ENCODE measurements around the gene FAM120B.

FAM120B gene

GRCh38 chr6:170360476-170360875 lies 53.9 kb downstream of the FAM120B start:
- DNase-seq (ENCODE audit: low read depth), result no peak

- no peak for DNase-seq (ENCODE audit: low read depth)
These were observed 54.8 kb downstream of the FAM120B start for GRCh38 chr6:170361335-170361734.

GRCh38 chr6:170362121-170362520 lies 55.6 kb downstream of the FAM120B start:
- no peak for DNase-seq (ENCODE audit: low read depth)

- DNase-seq (ENCODE audit: low read depth), result no peak
These were observed 56.7 kb downstream of the FAM120B start for GRCh38 chr6:170363255-170363654.

- no peak for DNase-seq (ENCODE audit: low read depth)
These were observed 58.6 kb downstream of the FAM120B start for GRCh38 chr6:170365121-170365520.

- no peak for DNase-seq (ENCODE audit: low read depth)
These were observed 59.0 kb downstream of the FAM120B start for GRCh38 chr6:170365593-170365992.

GRCh38 chr6:170366248-170366960 lies 59.8 kb downstream of the FAM120B start:
- no peak for DNase-seq (ENCODE audit: low read depth)

- DNase-seq (ENCODE audit: low read depth), result no peak
These were observed 60.7 kb downstream of the FAM120B start for GRCh38 chr6:170367241-170367640.

- no peak for DNase-seq (ENCODE audit: low read depth)
These were observed 62.0 kb downstream of the FAM120B start for GRCh38 chr6:170368544-170368943.

- DNase-seq (ENCODE audit: low read depth), result no peak
These were observed 62.8 kb downstream of the FAM120B start for GRCh38 chr6:170369403-170369802.

GRCh38 chr6:170370416-170370815 lies 63.9 kb downstream of the FAM120B start:
- no peak for DNase-seq (ENCODE audit: low read depth)

GRCh38 chr6:170371080-170371479 lies 64.5 kb downstream of the FAM120B start:
- DNase-seq (ENCODE audit: low read depth), result no peak

GRCh38 chr6:170371588-170371987 lies 65.0 kb downstream of the FAM120B start:
- DNase-seq (ENCODE audit: low read depth), result no peak

- no peak for DNase-seq (ENCODE audit: low read depth)
These were observed 66.1 kb downstream of the FAM120B start for GRCh38 chr6:170372380-170373325.

- DNase-seq (ENCODE audit: low read depth), result no peak
These were observed 68.2 kb downstream of the FAM120B start for GRCh38 chr6:170374571-170375444.

- no peak for DNase-seq (ENCODE audit: low read depth)
These were observed 69.1 kb downstream of the FAM120B start for GRCh38 chr6:170375661-170376060.

- DNase-seq (ENCODE audit: low read depth), result no peak
These were observed 70.0 kb downstream of the FAM120B start for GRCh38 chr6:170376386-170377043.

GRCh38 chr6:170378502-170378901 lies 71.9 kb downstream of the FAM120B start:
- no peak for DNase-seq (ENCODE audit: low read depth)

GRCh38 chr6:170381562-170381961 lies 75.0 kb downstream of the FAM120B start:
- DNase-seq (ENCODE audit: low read depth), result no peak

- DNase-seq (ENCODE audit: low read depth), result no peak
These were observed 77.0 kb downstream of the FAM120B start for GRCh38 chr6:170383466-170384035.

GRCh38 chr6:170385506-170385905 lies 78.9 kb downstream of the FAM120B start:
- DNase-seq (ENCODE audit: low read depth), result no peak
